GM12891 (cell line): ENCODE measurements around the gene ODF2.

Experiments
- PAX5 ChIP-seq: IDR thresholded peaks from 2 replicates; pipeline ENCODE4 v1.6.1; 2011; ENCODE audit warnings: low read length, moderate library complexity, mild to moderate bottlenecking; ENCODE audit not compliant: insufficient read depth, severe bottlenecking
- POLR2A ChIP-seq: IDR thresholded peaks from 2 replicates; pipeline ENCODE4 v1.6.1; 2011; ENCODE audit warnings: low read depth, low read length, control low read depth
- POLR2AphosphoS5 ChIP-seq: IDR thresholded peaks from 2 replicates; pipeline ENCODE4 v1.6.1; 2011; ENCODE audit warnings: low read depth, low read length, control low read depth
- SPI1 ChIP-seq: IDR thresholded peaks from 2 replicates; pipeline ENCODE4 v1.6.1; 2011; ENCODE audit warnings: low read depth, low read length, control low read depth
- TAF1 ChIP-seq: IDR thresholded peaks from 2 replicates; pipeline ENCODE4 v1.6.1; 2011; ENCODE audit warnings: low read depth, low read length, control low read depth

GRCh38 chr9:128448746-128449145 is 7.1 kb upstream of the ODF2 start:
- TF ChIP-seq SPI1 (no peak), POLR2AphosphoS5 (no peak), POLR2A (no peak), PAX5 (no peak), TAF1 (no peak)
